CD4-positive, alpha-beta T cell treated with Interleukin-15 for 4 hours (primary cell): Measurements from ENCODE around the gene GNMT.
"Not testable (repeated sequence)": the region's sequence is repeated elsewhere in the genome, so short reads cannot be mapped to it uniquely, and the experiment has no call there.

Experiments
- DNase-seq: peaks from one replicate; pipeline ENCODE4 v3.0.0-alpha.2; 2020; ENCODE audit warnings: low spot score

GNMT gene

DNA sequence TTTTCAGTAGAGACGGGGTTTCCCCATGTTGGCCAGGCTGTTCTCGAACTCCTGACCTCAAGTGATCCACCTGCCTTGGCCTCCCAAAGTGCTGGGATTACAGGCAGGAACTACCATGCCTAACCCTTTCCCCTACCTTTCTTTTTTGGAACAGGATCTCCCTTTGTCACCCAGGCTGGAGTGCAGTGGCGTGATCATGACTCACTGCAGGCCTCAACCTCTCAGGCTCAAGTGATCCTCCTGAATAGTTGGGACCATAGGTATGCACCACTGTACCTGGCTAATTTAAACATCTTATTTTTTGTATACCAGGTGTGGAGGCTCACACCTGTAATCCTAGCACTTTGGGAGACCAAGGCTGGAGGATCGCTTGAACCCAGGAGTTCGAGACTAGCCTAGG, 19.2 kb upstream of the GNMT start:
- not testable (repeated sequence) for DNase-seq

DNA sequence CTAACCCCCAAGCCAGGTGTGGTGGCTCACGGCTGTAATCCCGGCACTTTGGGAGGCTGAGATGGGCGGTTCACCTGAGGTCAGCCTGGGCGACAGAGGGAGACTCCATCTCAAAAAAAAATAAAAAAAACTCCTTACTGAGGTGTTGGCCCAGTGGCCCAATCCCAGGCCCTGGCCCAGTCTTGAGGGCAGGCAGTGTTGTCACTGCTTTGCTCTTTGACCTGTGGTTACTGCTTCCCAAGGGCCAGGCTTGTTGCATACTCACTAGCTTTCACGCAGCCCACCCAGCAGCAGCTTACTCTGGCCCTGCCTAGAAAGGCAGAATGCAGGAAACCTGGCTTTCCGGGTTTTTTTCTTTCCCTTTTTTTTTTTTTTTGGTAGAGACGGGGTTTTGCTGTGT, 18.1 kb upstream of the GNMT start:
- DNase-seq, result no peak

DNA sequence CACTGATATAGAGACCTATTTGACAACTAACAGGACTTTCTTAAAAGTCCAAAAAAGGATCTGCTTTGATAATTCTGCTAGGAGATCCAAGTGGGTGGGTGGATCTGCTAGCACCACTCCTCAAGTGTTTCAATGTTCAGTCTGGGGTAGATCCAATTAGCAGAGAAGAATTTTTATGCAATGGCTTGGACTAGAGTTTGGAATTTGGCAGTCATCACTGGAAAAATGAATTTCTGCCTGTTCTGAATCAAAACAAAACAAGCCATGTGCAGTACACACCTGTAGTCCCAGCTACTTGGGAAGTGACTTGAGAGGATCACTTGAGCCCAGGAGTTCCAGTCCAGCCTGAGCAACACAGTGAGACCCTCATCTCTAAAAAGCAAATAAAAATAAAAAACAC, 12.6 kb upstream of the GNMT start:
- no peak for DNase-seq

DNA sequence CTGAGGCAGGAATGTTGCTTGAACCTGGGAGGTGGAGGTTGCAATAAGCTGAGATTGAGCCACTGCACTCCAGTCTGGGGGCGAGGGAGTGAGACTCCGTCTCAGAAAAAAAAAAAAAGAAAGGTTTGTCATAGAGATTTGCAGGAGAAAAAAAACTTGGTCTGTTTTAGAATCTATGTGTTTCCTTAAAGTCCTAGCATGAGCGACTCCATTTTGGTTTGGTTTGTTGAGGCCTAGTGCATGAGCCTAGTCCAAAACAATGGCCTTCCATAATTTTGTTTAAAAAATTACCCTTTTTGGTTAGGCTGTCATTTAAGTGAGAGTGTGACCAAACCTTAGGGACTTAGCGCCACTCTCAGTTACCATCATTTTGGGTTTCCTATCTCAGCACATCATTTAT, 8.2 kb upstream of the GNMT start:
- no peak for DNase-seq

DNA sequence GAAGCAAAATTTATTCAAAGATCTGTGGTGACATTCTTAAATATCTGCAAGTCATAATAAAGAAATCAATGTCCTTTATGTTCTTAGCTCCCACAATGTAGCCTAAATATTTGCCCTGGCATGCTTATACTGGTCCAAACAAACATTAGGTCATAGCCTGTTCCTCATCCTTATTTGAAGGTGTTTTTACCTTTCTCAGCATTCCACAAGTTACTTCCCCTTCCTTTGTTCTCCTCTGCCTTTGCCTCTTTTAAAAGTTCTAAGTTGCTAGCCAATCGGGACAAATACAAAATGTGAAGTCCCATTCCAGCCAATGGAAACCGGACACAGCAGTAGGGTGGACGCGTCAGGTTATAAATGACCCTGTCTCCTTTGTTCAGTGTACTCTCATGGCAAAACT, 6.1 kb upstream of the GNMT start:
- not testable (repeated sequence) for DNase-seq

DNA sequence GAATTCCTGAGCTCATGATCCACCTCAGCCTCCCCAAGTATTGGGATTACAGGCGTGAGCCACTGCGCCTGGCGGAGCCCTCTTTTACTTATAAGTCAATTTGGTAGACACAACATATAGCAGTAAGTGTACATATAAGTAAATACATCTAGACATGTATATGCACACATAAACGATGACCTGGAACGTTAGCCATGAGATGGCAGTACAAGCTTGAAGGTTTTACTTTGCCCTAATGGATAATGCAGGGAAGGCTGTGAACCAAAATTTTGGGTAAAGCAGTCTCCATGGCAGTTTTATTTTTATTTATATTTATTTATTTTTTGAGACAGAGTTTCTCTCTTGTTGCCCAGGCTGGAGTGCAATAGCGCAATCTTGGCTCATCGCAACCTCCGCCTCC, 2.4 kb upstream of the GNMT start:
- no peak for DNase-seq

DNA sequence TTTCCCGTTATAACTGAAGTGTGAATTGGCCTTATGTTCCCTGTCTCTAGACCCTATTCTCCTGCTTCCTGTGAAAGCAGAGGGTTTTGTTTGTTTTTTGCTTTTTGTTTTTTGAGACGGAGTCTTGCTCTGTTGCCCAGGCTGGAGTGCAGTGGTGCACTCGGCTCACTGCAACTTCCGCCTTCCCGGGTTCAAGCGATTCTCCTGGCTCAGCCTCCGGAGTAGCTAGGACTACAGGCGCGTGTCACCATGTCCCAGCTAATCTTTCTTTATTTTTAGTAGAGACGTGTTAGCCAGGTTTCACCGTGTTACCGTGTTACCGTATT, 674 bp upstream of the GNMT start:
- no peak for DNase-seq

DNA sequence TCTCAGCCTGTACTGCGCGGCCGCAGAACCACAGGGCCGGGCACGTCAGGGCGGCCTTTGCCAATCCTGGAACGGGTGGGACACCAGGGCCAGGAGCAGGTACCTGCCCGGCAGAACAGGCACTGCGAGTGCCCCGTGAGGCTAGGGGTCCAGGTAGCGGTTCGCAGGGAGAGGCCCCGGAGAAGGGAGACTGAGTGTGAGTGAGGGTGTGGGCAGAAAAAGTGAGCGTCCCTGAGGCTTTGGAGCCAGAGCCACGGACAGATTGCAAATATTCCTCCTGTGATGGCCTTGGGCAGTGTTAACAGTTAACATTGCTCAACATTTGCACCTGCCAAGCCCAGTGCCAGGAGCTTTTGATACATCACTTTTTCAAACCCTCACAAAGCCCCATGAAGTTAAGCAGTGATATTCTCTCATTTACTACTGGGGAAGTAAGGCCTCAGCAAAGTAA, 491 bp downstream of the GNMT start:
- DNase-seq, result no peak

DNA sequence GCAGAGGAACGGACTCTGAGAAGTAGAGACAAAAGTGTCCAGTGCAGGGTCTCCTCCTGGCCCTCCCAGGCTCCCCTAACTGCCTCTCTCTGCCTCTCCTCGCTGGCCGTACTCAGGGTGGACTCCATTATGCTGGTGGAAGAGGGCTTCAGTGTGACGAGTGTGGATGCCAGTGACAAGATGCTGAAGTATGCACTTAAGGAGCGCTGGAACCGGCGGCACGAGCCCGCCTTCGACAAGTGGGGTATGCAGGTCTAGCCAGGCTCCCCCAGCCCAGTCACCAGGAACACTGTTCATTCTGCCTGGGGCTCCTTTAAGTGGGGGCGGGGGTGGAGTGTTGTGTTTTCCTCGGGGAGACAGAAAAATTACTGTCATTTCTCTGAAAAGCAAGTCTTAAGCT, 1.5 kb downstream of the GNMT start:
- no peak for DNase-seq

DNA sequence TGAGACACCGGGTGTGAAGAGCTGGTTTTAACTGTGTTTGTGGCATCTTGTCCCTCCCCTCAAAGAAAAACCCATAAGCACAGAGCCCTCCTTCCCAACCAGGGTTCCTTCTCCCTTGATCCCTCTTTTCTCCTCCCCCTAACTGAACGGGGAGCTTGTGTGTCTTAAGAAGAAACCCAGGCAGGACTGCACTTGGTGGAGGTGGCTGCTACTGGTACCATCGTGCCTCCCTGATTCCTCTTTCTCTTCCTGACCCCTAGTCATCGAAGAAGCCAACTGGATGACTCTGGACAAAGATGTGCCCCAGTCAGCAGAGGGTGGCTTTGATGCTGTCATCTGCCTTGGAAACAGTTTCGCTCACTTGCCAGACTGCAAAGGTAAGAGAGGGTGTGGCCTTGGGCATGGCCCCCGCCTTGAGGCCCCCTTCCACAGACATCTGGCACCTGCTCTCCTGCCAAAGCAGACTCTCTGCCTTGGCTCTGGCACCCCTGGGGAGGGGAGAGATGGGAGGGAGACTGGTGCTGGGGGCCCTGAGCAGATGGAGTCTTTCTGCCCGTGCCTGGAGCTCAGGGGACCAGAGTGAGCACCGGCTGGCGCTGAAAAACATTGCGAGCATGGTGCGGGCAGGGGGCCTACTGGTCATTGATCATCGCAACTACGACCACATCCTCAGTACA, 2.1 kb downstream of the GNMT start:
- no peak for DNase-seq

DNA sequence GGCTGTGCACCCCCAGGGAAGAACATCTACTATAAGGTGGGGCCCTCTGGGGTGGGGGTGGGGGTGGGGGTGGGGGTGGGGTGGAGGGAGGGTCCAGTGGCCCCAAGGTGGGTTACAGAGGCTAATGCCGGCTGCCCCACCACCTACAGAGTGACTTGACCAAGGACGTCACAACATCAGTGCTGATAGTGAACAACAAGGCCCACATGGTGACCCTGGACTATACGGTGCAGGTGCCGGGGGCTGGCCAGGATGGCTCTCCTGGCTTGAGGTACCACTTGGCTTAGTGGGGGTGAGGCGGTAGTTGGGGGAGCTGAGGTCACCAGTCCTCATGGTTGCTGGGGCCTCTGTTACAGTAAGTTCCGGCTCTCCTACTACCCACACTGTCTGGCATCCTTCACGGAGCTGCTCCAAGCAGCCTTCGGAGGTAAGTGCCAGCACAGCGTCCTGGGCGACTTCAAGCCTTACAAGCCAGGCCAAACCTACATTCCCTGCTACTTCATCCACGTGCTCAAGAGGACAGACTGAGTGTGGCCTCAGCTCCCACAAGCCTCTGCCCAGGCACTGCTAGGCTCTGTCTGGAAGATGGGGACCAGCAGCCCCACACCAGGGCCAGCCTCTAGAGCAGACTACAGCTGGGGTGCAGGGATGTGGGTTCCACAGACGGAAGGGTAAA, 2.8 kb downstream of the GNMT start:
- no peak for DNase-seq

DNA sequence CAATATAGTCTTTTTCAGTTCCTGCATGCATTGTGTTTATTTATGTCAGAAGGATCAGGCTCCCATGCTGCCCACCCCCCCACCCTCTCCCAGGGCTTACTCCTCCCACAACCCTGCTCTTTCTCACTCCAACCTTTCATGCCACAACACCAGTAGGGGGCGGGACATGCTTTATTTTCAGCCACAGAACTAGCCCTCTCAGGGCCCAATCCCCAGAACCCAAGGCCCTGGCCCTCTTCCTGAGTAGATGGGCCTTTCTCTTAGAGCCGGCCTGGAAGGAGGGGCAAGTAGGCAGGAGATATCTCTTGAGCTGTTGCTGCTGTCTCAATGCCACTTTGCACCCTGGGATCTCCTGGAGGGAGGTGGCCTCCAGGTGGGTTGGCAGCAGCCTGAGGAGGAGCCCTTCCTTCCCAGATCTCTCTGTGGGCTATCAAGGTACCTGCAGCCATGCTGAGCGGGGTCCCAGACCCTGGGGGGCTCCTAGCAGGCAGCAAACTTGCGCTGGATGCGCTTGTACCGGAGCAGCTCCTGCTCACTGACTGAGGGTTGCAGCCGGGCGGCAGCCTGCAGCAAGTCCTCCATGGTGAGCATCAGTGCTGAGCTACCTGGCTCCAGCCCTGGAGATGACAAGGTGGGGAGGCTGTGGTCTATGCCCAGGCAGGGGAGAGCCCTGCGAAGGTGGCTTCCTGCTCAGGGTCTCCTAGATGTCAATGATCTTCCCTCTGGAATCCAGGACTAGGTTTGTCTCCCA, 3.5 kb downstream of the GNMT start:
- peak; percentile 38 for DNase-seq

DNA sequence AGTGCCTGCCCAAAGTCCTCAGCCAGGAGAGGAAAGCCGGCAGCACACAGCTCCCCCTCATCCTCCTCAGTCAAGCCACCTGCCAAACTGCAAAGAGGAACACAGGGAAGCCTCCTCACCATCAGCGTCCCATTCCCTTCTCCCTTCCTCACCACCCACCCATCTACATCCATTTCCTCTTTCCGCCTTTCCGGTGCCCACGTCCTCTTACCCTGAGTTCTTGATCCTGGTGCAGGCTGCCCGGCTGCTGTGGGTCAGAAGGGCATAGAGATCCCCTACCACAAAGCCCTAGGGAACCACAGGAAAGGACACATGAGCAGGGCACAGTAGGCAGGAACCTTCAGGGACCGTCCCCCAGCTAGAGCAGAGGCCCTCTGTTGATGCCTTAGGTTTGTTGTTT, 6.0 kb downstream of the GNMT start:
- no peak for DNase-seq

DNA sequence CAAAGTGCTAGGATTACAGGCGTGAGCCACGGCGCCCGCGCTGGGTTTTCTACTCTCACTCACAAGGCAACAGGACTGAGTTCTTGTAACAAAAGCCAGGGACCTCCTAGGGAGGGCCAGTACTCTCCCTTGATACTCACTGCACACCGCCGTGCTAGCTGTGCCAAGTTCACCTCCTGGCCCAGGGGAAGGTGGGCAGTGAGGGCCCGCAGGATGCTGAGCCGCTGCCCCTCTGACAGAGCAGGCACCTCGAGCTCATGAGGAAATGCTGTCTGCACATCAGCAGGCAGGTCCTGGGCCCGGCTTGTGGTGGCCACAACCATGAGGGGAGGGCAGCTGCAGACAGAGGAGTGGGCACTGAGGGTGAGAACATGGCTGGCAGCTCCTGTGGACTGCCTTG, 6.7 kb downstream of the GNMT start:
- DNase-seq, result no peak

DNA sequence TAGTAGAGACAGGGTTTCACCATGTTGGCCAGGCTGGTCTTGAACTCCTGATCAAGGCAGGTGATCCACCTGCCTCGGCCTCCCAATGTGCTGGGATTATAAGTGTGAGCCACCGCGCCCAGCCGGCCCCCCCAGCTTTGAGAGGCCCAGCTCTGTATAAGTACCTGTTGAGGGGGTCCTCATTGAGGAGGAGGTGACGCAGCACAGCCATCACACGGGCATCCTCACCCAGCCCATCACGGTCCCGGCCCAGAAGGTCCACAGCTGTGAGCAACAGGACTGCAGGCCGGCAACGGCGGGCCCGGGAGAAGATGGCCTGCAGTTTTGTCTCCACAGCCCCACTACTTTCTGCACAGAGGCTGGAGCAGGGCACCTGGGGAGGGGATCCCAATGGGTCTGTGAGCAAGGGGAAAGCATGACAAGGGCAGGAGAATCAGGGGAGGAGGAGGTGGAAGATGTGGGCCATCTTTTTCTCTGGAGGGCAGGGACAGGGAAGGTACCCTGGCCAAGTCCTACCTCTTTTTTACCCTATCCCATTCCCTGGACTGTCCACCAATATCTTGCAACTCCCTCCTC, 7.7 kb downstream of the GNMT start:
- DNase-seq, result no peak

DNA sequence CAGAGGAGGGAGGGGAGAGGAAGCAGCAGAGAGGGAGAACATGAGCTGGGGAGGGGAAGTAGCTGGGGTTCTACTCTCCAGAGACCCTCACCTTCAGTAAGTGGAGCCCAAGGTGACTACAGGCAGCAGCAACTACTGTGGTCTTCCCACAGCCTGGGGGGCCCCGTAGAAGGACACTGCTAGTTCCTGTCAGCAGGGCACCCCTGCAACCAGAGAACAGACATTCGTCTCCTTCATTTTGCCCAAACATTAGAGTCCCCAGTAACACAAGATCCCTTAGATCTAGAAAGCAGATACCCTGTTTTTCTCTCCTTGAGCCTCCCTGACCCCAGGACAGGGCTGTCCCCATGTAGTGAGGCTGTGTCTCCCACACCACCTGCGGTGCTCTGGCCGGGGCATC, 8.2 kb downstream of the GNMT start:
- no peak for DNase-seq

DNA sequence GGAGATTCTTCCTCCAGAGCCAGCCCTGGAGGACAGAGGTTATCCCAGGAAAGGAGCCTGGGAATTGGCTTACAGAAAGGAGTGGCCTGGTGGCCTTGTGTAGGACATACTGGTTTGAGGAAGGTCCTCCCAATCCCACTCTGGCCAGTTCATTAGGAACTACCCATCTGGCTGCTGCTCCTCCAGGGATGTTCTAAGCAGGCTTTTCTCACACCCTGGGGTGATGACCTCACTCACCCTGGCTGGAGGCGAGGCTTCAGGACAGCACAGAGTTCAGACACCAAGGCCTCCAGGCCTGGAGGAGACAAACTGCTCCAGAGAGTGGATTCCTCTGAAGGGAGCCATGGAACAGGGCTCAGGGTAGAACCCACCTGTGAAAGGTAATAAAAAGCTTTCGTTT, 8.9 kb downstream of the GNMT start:
- no peak for DNase-seq

DNA sequence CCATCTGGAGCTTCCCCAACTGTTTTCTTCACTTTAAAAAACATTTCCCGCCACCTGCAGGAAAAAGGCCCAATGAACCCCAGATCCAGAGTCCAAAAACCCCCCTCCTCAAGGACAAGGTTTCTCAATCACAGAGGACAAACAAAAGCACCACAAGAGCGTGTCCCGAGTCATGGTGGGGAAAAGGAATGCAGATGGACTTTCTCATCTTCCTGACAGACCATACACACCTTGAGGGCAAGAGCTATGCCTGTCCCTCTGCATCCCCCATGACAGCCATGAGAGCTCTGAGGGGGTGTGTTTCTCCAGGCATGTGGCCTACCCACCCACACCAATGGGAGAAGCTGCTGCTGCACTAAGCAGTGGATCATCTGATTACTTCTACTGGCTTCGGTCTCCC, 9.4 kb downstream of the GNMT start:
- no peak for DNase-seq

DNA sequence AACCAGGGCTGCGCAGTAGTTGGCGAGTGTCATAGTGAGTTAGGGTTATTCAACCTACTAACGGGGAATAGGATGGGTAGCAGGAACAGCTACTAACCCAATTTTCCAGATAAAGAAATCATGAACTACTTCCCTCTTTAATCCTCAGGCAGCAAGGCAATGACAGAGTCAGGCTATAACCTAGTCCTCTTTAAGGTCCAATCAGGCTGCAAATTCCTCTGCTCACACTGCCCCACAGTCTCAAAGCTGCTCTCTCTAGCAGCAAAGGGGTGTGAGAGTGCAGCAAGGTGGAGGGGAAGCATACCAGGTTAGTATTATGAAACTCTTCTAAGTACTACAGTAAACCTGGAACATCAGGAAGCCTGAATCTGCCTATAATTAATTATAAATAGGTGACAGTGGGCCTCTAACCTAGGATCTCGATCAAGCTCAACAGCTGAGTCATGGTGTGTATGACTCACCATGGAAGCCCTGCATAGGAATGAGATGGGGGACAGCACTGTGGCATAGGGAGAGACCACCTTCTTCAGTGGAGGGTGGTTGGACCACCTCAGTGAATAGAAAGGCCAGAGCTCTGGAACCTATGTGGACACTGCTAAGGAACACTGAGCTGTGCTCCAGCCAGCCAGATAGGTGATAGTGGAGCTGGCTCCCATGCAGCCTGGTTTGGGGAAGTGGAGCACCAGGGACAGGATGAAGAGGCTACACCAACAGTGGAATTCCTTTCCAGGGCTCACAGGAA, 10.5 kb downstream of the GNMT start:
- no peak for DNase-seq

DNA sequence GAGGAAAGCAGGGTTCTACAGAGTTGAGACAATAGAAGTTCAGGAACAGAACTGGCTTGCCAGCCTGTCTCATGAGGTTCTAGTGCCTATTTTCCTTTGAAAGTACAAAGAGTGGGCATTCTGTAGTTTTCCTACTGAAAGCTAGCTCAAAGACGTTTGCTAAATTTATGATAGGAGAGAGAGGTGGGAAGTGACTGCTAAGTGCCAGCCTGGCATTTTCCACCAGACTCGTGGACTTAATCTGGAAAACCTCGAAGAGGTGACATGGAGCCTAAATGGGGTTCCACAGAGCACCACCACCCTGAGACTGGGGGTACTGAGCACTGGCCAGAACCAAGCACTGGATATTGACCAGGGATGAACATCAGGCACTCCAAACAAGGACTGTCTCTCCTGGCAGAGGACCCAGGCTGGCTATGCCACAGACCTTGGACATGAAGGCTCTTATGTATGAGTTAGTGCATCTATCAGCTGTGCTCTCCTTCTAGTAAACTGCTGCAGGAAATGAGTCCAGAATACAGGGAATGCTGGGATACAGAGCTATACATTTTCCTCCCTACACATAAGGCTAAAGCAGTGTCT, 11.3 kb downstream of the GNMT start:
- no peak for DNase-seq

DNA sequence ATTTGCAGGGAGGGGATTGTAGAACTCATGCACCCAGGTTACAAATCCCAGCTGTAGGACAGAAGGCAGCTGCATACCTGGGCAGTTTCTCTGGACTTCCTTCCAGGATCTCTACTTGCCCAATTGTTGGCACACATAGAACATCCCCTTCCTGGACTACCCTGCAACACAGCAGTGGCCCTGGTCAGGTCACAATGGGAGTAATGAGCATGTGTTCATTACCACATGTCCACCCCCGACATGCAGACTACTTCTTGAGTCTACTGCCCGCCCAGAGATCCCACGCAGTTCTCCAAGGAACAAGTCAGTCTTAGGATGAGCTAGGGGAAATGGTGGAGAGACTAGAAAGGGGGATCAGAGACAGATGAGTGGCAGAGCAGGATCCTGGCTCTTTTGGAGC, 13.4 kb downstream of the GNMT start:
- DNase-seq, result no peak

DNA sequence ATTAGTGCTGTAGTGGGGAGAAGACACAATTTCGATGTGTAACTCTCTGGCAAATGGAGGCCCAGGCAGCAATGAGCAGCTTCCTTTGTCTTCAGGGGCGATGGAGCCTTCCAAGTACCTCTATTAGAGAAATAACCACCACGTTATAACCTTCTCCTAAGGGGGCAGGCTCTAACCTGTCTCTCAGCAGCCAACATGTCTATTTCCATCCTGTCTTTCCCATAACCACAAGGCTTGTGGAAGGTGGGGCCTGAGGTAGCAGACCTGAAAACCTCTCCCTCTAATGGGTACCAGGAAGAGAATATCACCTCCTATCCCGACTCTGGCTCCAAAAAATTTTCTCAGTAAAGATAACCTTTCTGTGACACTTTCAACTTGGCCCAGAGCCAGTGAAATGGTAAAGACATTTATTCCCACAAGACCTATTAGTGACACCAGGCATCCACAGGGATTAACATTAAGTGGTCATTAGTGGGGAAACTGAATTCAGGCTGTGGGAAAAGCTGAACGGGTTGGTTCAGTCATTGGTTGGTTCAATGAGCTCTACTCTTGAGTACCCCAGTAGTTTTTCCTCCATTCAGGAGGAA, 14.5 kb downstream of the GNMT start:
- DNase-seq, result no peak
